ENCODE measurements around the gene ZNF555.
"Not testable (repeated sequence)": the region's sequence is repeated elsewhere in the genome, so short reads cannot be mapped to it uniquely, and the experiment has no call there.

Gene ZNF555

GRCh38 chr19:2806736-2807378 lies 34.4 kb upstream of the ZNF555 start:
- DNase-seq (ENCODE audit: insufficient read length, low spot score) (no peak), FAIRE-seq (no peak)

GRCh38 chr19:2807379-2808128 lies 33.7 kb upstream of the ZNF555 start:
- DNase-seq (ENCODE audit: insufficient read length, low spot score), result no peak

GRCh38 chr19:2808129-2808941 lies 32.9 kb upstream of the ZNF555 start:
- FAIRE-seq (no peak), DNase-seq (ENCODE audit: insufficient read length, low spot score) (no peak)

More at GRCh38 chr19:2807379-2808128, 33.7 kb upstream of the ZNF555 start:
- no peak for FAIRE-seq

- DNase-seq (ENCODE audit: insufficient read length, low spot score), result no peak
- FAIRE-seq, result no peak
These were observed 31.7 kb upstream of the ZNF555 start for GRCh38 chr19:2809387-2810140.

- DNase-seq (ENCODE audit: insufficient read length, low spot score), result no peak
- FAIRE-seq, result no peak
These were observed 30.9 kb upstream of the ZNF555 start for GRCh38 chr19:2810141-2811091.

- FAIRE-seq (no peak), DNase-seq (ENCODE audit: insufficient read length, low spot score) (no peak)
These were observed 30.0 kb upstream of the ZNF555 start for GRCh38 chr19:2811221-2811722.

GRCh38 chr19:2811735-2812413 lies 29.4 kb upstream of the ZNF555 start:
- DNase-seq (ENCODE audit: insufficient read length, low spot score) (no peak), FAIRE-seq (no peak)

- no peak for FAIRE-seq
- DNase-seq (ENCODE audit: insufficient read length, low spot score), result no peak
These were observed 28.7 kb upstream of the ZNF555 start for GRCh38 chr19:2812414-2813234.

GRCh38 chr19:2813235-2814160 lies 27.8 kb upstream of the ZNF555 start:
- DNase-seq (ENCODE audit: insufficient read length, low spot score), result no peak
- no peak for FAIRE-seq

- no peak for FAIRE-seq
- DNase-seq (ENCODE audit: insufficient read length, low spot score), result no peak
These were observed 26.8 kb upstream of the ZNF555 start for GRCh38 chr19:2814426-2814825.

GRCh38 chr19:2815191-2815614 lies 26.1 kb upstream of the ZNF555 start:
- DNase-seq (ENCODE audit: insufficient read length, low spot score) (no peak), FAIRE-seq (no peak)

GRCh38 chr19:2815923-2816322 lies 25.4 kb upstream of the ZNF555 start:
- no peak for DNase-seq (ENCODE audit: insufficient read length, low spot score)
- FAIRE-seq, result no peak

- FAIRE-seq, result no peak
These were observed 24.6 kb upstream of the ZNF555 start for GRCh38 chr19:2816641-2817040.

GRCh38 chr19:2817237-2817829 lies 23.9 kb upstream of the ZNF555 start:
- not testable (repeated sequence) for DNase-seq (ENCODE audit: insufficient read length, low spot score); FAIRE-seq

More at GRCh38 chr19:2816641-2817040, 24.6 kb upstream of the ZNF555 start:
- no peak for DNase-seq (ENCODE audit: insufficient read length, low spot score)

- FAIRE-seq, result peak; percentile 88
These were observed 21.6 kb upstream of the ZNF555 start, which contains the start of gene ZNF554 for GRCh38 chr19:2819540-2820111. ZNF554 (plus strand) TSS chr19:2819868; CDS start chr19:2820072, 204 bp downstream.

GRCh38 chr19:2820112-2820702 lies 21.1 kb upstream of the ZNF555 start:
- DNase-seq (ENCODE audit: insufficient read length, low spot score), result peak; percentile 21
- FAIRE-seq, result no peak

More at GRCh38 chr19:2819540-2820111, 21.6 kb upstream of the ZNF555 start, which contains the start of gene ZNF554:
- DNase-seq (ENCODE audit: insufficient read length, low spot score), result peak; percentile 97

Data from GM19239 (cell line).